Calu3 (cell line): ENCODE measurements around the gene ACACA. TPM values are rescaled to one million over a fixed set of nuclear protein-coding genes. Genes with fewer than 3 reads are reported as not detected.

Experiments
- BruUV-seq: library from RNA; stranded (reverse); fragments of 400-500 nt; replicated peaks from 2 replicates; lab custom pipeline; 2021; lab: Mats Ljungman, UMichigan
- CTCF ChIA-PET: fragments of 300-600 bp; sonication (Branson Sonifier 250); formaldehyde crosslinking; loops from one replicate; lab custom pipeline; 2022; ENCODE audit warnings: antibody characterized with exemption; lab: Charles Lee
- DNase-seq: peaks from one replicate; pipeline ENCODE4 v3.0.0; 2022
- H3K27ac Mint-ChIP-seq: one replicate; pipeline ENCODE4 v1.8.0; 2022; ENCODE audit warnings: mixed read lengths; ENCODE audit not compliant: unreplicated experiment
- H3K27me3 Mint-ChIP-seq: one replicate; pipeline ENCODE4 v1.8.0; 2022; ENCODE audit warnings: mixed read lengths; ENCODE audit not compliant: unreplicated experiment
- H3K36me3 Mint-ChIP-seq: one replicate; pipeline ENCODE4 v1.8.0; 2022; ENCODE audit warnings: mild to moderate bottlenecking, moderate library complexity, mixed read lengths; ENCODE audit not compliant: insufficient read depth, unreplicated experiment
- H3K4me1 Mint-ChIP-seq: one replicate; pipeline ENCODE4 v1.8.0; 2022; ENCODE audit warnings: mild to moderate bottlenecking, low read depth, mixed read lengths; ENCODE audit not compliant: unreplicated experiment
- H3K4me3 Mint-ChIP-seq: one replicate; pipeline ENCODE4 v1.8.0; 2022; ENCODE audit warnings: mild to moderate bottlenecking, low read depth, moderate library complexity, mixed read lengths; ENCODE audit not compliant: unreplicated experiment
- H3K9me3 Mint-ChIP-seq: one replicate; pipeline ENCODE4 v1.8.0; 2022; ENCODE audit warnings: low read depth, mixed read lengths; ENCODE audit not compliant: unreplicated experiment
- CTCF ChIP-seq: fragments of 200-600 bp; IDR thresholded peaks from one replicate; pipeline ENCODE4 v1.8.0; 2022; ENCODE audit warnings: antibody characterized with exemption; ENCODE audit not compliant: unreplicated experiment
- intact Hi-C: fragments of 100-400 bp; cut with micrococcal nuclease; formaldehyde crosslinking; loops from one replicate; pipeline ENCODE4 v1.10.0; 2022; ENCODE audit not compliant: unreplicated experiment
- total RNA-seq: library from RNA; stranded (reverse); gene quantifications from 2 replicates; pipeline ENCODE4 v1.2.3, GENCODE V29; 2022

Gene ACACA
- total RNA-seq, 1 experiment from 2014 or later, result 392 TPM

- no peak overlapping the region for H3K27ac Mint-ChIP-seq
Measured at GRCh38 chr17:37211136-37211535, 195.5 kb downstream of the ACACA start.

GRCh38 chr17:37207103-37207502 is 199.5 kb downstream of the ACACA start:
- Mint-ChIP-seq H3K9me3 (no peaks in the 10 kb centered on the region), H3K27ac (no peak overlapping the region), H3K4me1 (no peaks in the 10 kb centered on the region), H3K27me3 (no peaks in the 10 kb centered on the region), H3K36me3 (peaks cover 34% of the 10 kb centered on the region), H3K4me3 (no peak overlapping the region)
- intact Hi-C loops, result no loop called here
- DNase-seq, result no peak
- TF ChIP-seq CTCF, result no peak
- BruUV-seq, result no TSS peak
- CTCF ChIA-PET, result interaction anchor here (1.0 to 1.3 kb wide), 4 partner anchors 11 to 37 kb away, joined by 3 to 4 read pairs (median 3); no protein-coding TSS in a partner anchor

More at GRCh38 chr17:37211136-37211535, 195.5 kb downstream of the ACACA start:
- H3K36me3 Mint-ChIP-seq, result peaks cover 36% of the 10 kb centered on the region
- H3K4me1 Mint-ChIP-seq, result no peaks in the 10 kb centered on the region
- no peaks in the 10 kb centered on the region for H3K27me3 Mint-ChIP-seq
- CTCF ChIA-PET, result interaction anchor here (0.5 to 1.7 kb wide), 14 partner anchors 8 to 1830 kb away, joined by 3 to 9 read pairs (median 6); no protein-coding TSS in a partner anchor
- no peak for DNase-seq
- no peak overlapping the region for H3K4me3 Mint-ChIP-seq
- no peaks in the 10 kb centered on the region for H3K9me3 Mint-ChIP-seq
- TF ChIP-seq CTCF, result no peak
- BruUV-seq, result no TSS peak
- intact Hi-C loops, result no loop called here

GRCh38 chr17:37206299-37206698 is 200.3 kb downstream of the ACACA start:
- peaks cover 34% of the 10 kb centered on the region for H3K36me3 Mint-ChIP-seq
- no peaks in the 10 kb centered on the region for H3K27me3 Mint-ChIP-seq
- H3K4me1 Mint-ChIP-seq, result no peaks in the 10 kb centered on the region
- no peak for DNase-seq
- TF ChIP-seq CTCF, result no peak
- intact Hi-C loops, result no loop called here
- H3K27ac Mint-ChIP-seq, result no peak overlapping the region
- H3K9me3 Mint-ChIP-seq, result no peaks in the 10 kb centered on the region
- CTCF ChIA-PET, result interaction anchor here (1.2 kb wide), 1 partner anchor 10 kb away, joined by 4 read pairs; no protein-coding TSS in a partner anchor
- H3K4me3 Mint-ChIP-seq, result no peak overlapping the region
- BruUV-seq, result no TSS peak

- no peaks in the 10 kb centered on the region for H3K27me3 Mint-ChIP-seq
- no peak for DNase-seq
- no peak overlapping the region for H3K4me3 Mint-ChIP-seq
- H3K36me3 Mint-ChIP-seq, result peaks cover 49% of the 10 kb centered on the region
- intact Hi-C loops, result no loop called here
- no peaks in the 10 kb centered on the region for H3K4me1 Mint-ChIP-seq
- no peak overlapping the region for H3K27ac Mint-ChIP-seq
- no peaks in the 10 kb centered on the region for H3K9me3 Mint-ChIP-seq
- BruUV-seq, result no TSS peak
- CTCF ChIA-PET, result no interaction called here
- no peak for TF ChIP-seq CTCF
Measured at GRCh38 chr17:37200497-37200896, 206.1 kb downstream of the ACACA start.
